GM18520 (cell line): ENCODE data around the gene MLANA.
A peak's percentile ranks its signal among the peaks of the same experiment; 100 is the strongest.

Source experiments
- ATAC-seq: cut with Tn5 transposase; IDR thresholded peaks from one replicate; pipeline ENCODE4 v1.9.1; 2021; ENCODE audit not compliant: unreplicated experiment

The MLANA gene

GRCh38 chr9:5899292-5899691, 8.6 kb downstream of the MLANA start:
- ATAC-seq: no peak

- ATAC-seq: no peak
Measured at GRCh38 chr9:5900622-5901021, 9.9 kb downstream of the MLANA start.

DNA sequence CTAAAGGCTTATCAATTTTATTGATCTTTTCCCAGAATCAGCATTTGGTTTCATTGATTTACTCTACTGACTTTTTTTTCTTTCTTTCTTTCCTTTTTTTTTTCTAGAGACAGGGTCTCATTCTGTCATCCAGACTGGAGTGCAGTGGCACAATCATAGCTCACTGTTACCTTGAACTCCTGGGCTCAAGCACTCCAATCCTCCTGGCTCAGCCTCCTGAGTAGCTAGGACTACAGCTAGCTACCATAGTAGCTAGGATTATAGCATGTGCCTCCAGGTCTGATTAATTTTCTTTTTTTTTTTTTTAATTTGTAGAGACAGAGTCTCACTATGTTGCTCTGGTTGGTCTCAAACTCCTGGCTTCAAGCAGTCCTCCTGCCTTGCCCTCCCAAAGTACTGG, 11.7 kb downstream of the MLANA start:
- no peak for ATAC-seq

- ATAC-seq: no peak
Measured at GRCh38 chr9:5908918-5909317, 18.2 kb downstream of the MLANA start.

DNA sequence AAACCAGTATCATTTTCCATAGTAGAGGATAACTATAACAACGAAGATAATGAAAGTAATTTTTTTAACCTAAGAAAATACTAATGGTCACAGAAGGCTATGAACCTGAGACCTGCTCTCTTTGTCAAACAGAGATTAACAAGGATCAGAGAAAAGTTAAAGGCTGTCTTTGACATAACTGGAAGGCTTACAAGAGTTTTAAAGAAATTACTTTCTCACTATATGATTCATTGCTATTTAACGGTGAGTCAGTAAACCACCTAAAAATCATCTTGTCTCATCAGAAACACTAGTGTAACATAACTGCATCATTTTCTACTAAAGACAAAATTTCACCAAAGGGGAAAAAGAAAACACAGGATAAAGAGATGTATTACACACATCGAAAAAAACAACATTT, 19.3 kb downstream of the MLANA start:
- no peak for ATAC-seq

- no peak for ATAC-seq
Measured at GRCh38 chr9:5910413-5911057, 19.8 kb downstream of the MLANA start.

DNA sequence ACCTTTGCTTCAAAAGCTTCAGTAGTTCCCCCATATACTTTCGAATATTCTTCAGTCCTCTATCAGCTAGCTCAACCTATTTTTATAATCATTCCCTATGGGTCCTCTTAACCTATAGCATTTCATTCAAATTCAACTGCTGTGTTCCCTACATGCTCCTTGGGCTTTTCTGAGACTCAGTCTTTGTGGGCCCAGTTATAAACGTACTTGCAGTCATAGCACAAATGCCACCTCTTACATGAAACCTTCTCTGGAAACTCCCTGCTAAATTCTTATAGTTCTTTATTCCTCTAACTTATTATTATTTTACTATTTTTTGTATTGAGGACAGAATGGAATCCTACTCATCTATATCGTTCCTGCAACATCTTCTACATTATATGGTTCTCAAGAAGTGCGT, 24.7 kb downstream of the MLANA start:
- ATAC-seq: peak; percentile 43

GRCh38 chr9:5917273-5917672, 26.6 kb downstream of the MLANA start:
- no peak for ATAC-seq

DNA sequence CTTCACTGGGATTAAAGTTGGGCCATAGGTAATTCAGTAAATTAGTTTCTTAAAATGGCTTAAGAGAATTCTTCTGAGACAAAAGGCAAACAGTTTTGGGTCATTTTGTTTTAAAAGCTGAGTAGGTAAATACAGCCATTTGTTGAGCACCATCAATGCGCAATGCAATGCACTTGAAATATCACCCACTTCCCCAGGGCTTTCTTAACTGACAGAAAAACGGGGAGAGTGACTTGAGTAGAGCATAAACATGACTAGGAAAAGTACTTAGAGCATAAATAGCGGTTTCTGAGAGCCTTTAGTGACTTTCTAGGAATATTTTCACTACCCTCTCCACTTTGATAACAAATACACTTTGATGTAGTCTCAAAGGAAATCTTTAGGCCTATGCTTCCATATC, 27.2 kb downstream of the MLANA start:
- ATAC-seq: no peak

GRCh38 chr9:5918460-5918859, 27.8 kb downstream of the MLANA start:
- ATAC-seq: no peak

- ATAC-seq: peak; percentile 73
Measured at GRCh38 chr9:5920860-5921328, 30.2 kb downstream of the MLANA start.

DNA sequence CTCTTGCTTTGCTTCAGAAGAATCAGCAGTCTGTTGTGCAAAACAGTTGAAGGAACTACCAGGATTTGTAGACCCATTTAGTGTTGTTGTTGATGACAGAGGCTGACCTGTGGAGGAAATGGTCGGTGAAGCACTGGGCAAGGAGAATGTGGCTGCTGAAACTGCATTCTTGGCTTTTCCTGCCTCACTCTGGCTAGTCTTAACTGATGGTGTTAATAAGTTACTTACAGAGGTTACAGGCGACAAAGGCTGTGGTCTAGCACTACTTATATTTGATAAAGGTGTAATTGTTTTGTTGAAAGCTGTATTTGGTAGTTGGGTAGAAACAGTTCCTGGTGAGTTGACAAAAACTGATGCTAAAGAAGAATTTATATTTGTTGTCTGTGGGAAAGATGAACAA, 31.5 kb downstream of the MLANA start:
- ATAC-seq: no peak

GRCh38 chr9:5931657-5932056, 41.0 kb downstream of the MLANA start:
- ATAC-seq: no peak

DNA sequence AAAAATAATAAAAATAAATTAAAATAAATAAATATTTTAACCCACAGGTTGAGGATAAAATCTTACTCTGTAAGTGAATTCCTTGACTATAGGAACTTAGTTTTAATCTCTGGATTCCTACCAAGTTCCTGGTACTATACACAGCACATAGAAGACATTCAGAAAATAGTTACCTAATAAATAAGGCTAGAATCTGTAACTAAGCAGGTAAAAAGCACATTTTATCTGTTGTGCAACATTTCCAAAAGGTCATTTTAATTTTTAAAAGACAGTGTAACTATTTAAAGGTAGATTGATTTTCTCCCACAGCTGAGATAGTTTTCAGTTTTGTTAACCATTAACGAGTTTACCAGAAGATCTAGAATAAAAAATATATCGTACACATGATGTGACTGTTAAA, 47.8 kb downstream of the MLANA start:
- ATAC-seq: no peak

DNA sequence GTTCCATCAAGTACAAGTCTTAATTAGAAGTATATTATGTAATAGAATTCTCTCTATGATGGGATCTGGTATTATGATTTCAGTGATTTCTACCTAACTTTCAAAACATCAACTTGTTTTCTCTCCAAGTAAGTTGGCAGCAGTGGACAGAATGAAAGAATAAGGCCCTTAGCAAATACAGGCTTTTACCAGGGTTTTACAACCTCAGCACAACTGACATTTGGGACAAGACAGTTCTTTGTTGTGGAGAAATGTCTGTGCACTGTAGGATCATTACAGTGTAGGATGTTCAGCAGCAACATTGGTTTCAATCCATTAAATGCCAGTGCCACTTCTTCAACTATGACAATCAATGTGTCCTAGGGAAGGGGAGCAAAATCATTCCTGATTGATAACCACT, 48.8 kb downstream of the MLANA start:
- no peak for ATAC-seq

DNA sequence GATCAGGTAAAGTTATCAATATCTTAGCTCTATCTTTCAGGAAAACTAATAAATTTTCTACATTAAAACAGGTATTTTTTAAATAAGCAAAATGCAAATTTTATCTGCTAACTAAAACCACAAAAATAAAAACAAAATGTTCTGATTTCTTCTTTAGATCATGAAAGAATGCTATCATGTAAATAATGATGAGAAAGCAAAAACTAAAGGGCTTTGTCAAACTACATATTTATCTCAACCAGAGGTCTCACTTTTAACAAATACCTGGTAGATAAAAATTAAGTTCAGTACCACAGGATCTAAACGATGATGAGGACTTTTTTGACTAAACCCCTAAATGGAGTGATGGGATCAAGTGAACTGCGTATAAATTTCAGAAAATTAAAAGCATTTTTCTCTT, 50.5 kb downstream of the MLANA start:
- ATAC-seq: no peak

DNA sequence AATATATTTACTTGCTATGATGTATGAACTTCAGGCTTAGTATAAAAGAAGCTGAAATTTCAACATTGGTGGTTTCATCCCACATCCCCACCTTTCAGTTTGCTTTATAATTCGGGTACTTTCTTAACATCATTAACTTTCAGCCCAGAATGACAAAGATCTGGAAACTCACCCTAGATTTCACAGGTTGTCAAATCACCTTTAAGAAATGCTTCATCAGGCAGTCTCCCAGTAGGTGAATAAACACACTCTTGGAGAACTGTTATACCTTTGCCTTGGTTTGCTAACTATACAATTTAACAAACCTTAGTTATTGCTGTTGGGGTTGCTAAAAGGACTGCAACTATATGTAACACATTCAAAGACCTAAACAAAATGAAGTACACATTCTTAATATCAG, 54.4 kb downstream of the MLANA start:
- no peak for ATAC-seq

- ATAC-seq: peak; percentile 42
Measured at GRCh38 chr9:5947912-5948311, 57.2 kb downstream of the MLANA start.

GRCh38 chr9:5949103-5949699, 58.5 kb downstream of the MLANA start:
- ATAC-seq: peak; percentile 48

GRCh38 chr9:5950261-5950660, 59.6 kb downstream of the MLANA start:
- no peak for ATAC-seq

- no peak for ATAC-seq
Measured at GRCh38 chr9:5951686-5952211, 61.1 kb downstream of the MLANA start.

DNA sequence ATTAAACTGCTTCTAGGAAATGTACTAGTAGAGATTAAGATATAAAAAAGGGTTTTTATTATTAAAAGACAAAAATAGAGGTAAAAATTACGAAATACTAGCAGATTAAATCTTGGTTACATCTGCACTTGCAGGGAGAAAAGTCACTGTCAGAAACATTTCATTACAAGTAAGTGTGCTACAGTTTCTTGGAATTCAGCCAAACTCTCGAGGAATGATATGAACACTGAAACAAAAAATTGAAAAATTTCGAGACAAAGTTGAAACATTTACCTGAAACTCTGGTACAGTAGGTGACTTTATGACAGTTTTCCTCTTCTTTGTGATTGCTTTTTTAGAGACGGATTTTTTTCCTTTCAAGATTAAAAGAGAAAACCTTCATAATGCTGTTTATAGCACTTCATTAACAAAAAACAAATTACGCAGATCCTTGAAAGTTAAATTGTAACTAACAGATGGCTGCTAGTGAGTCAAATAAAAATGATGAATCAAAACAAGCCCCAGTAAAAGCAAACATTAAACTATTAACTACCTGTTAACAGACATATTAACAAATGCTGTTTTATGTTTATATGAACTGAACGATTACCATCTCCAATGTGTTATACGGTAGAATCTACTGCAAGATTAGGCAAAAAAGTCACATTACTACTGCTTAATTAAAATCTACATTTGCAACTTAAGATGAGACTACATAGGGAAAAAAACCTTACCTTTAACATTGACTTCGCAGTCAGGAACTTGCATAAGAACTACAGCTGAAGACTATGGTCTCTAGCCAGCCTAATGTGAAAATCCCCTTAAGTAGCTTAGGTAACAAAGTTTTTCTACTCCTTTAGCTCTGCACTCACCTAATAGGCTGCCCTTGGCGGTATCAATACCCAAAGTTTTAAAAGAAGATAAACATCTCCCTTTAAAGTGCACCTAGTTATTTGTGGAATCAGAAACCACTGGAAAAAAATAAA, 63.3 kb downstream of the MLANA start:
- no peak for ATAC-seq
